ENCODE results near the gene L1TD1.

GRCh38 chr1:62159940-62160348, 34.7 kb upstream of the L1TD1 start:
- TF ChIP-seq CTCF (IDR thresholded peaks at IDR 0.05; ENCODE audit: poor library complexity, severe bottlenecking), result no peak
- TF ChIP-seq POLR2AphosphoS5 (IDR thresholded peaks at IDR 0.05), result no peak
- no peak for TF ChIP-seq MXI1 (conservative IDR thresholded peaks at IDR 0.05; ENCODE audit: poor library complexity, severe bottlenecking)
- TF ChIP-seq REST (IDR thresholded peaks at IDR 0.05; ENCODE audit: borderline replicate concordance), result no peak
- TF ChIP-seq TAF1 (IDR thresholded peaks at IDR 0.05; ENCODE audit: low read depth), result no peak

All from neural cell (in vitro differentiated cells).